NCI-H460 (cell line): Measurements from ENCODE around the gene NEDD4L. TPM values are rescaled to one million over a fixed set of nuclear protein-coding genes. Genes with fewer than 3 reads are reported as not detected.
"Not testable (repeated sequence)": the region's sequence is repeated elsewhere in the genome, so short reads cannot be mapped to it uniquely, and the experiment has no call there.

Experiments
- DNase-seq: peaks from one replicate; pipeline ENCODE4 v3.0.0-alpha.2; 2016; ENCODE audit warnings: low read depth; ENCODE audit errors: extremely low read depth
- total RNA-seq: library from RNA; depleted of rRNA; stranded (reverse); fragments of >200 nt; shearing (Covaris generic); gene quantifications from 2 replicates; pipeline ENCODE4 v1.2.3, GENCODE V29; 2014

NEDD4L gene
- total RNA-seq, 1 experiment from 2014 or later = 25.1 TPM

DNA sequence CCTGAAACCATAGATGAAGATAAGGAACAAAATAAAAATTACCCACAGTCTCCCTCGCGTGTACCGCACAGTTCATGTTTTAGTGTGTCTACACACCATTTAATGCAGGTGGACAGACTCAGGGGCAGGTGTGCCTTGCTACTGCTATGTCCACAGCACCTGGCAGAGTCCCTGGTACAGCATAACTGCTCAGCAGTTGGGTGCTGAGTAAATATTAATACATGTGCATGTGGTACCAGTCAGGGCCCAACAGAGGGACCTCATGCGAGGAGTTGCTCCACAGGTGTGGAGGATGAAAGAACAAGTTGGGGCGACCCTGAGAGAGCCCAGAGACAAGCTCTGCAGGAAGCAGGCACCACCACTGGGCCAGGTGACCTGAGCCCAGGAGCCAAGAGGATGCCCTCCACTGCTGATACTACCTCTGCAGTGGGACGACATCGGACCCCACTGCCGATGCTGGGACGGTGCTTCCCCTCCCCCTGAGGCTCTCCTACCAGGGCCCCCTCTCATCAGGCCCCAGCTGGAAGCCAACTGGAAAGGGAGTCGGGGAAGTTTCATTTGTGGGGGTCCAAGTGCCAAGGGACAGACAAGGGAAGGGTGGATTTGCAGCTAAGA is 100.8 kb downstream of the NEDD4L start:
- no peak for DNase-seq

DNA sequence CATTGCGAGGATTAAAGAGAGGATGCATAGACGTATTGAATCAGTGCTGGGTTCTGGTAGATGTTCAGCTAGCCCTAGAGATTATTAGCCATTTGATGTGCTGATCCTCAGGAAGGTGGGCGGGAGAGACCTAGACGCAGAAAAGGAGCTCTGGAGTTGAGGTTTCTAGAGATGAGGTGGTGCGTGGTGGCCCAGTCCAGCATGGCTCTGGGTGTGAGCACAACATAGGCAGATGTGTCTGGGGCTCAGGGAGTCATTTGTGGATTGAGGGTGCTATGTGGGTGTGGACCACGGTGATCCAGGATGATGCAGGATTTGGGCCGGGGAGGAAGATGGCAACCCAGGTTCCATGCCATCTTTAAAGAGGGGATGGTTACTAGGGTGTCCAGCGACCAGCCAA is 102.1 kb downstream of the NEDD4L start:
- no peak for DNase-seq

DNA sequence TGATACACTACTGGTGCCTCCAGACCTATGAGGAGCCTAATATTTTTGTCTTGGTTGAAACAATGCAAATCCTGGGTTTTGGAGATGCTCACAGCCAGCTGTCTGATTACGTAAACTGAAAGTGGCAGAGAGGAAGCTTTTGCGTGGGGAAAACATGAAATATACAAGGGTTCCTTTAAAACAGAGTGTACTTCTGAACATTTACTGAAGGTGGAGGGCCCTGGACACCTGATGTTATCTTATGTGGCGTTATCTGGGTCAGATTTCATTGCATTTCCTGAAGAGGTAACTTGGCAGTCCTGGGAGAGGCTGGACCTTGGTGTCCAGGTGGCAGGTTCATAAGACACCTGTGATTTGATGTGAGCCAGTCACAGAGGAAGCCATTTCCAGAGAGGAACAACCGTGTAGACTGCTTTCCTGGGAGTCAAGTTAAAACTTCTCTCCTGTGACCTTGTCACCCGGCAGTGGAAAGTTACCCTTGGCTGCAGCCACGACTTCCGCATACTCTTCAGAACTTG is 105.0 kb downstream of the NEDD4L start:
- DNase-seq = no peak

DNA sequence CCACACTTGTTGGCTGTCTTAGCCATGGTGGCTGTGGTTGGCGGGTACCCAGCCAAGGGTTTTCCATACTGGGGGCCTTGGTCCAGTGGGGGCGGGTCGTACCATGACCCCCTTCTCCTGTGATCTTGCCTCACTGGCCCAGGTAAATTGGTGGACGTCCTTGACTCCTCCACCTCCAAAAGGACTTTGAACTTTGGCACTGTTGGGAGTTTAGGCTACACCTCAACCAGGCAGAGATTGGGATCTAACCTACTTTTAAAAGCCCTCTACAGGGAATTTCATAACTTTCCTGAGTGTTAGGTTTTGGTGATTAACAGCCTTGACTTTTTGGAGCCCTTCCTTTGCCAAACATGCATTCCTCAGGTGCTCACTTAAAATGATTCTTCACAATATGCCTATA is 106.7 kb downstream of the NEDD4L start:
- DNase-seq = no peak

DNA sequence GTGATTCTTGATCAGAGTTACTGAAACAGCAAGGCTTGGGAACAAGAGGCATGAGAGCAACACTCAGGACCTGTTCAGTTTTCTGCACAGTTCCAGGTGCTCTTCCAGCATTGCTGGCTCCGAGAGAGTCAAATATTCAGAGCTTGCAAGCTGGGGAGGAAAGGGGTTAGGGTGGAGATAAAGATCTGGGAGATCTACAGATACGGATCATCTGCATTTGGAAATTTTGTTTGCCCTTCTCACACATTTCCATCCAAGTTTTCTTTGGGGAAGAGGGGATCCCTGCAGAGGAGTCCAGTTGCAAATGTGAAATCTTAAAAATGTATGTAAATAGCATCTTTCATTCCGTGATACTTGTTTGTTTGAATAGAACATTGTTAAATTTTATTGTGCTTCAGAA is 108.2 kb downstream of the NEDD4L start:
- no peak for DNase-seq

DNA sequence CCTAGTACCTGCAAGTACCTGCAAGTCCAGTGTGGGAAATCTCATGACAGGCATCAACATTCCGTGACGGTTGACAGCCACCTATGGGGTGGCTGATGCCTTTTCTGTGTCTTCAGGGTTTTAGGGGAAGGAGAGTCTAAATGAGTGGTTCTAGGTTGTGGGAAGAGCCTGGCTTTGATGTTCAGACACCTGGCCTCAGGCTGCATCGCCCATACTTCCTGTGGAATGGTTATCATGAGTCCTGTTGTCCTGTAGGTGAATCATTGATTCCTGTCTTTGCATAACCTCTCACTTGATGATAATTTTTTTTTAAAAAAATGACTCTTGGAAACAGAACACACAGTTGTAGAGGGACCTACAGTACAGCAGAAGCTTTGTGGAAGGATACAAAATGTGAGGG is 108.9 kb downstream of the NEDD4L start:
- DNase-seq = no peak

DNA sequence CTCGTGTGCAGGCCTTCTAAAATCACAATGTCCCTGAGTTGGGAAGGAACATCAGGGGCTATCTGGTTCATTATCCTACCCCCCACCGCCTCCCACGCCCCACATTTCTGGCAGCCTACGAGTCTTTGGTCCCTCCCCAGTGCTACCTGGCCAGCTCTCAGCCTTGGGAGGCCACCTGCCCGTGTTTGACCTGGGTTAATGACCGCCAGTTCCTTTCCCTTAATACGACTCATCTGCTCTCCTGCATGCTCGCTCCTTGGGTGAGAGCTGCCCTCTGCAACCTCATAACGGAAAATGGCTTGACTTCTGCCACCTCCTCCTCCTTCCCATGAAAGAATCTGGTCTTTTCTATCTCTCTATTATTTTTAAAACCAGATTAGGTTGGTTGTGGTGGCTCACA is 112.5 kb downstream of the NEDD4L start:
- DNase-seq = no peak

DNA sequence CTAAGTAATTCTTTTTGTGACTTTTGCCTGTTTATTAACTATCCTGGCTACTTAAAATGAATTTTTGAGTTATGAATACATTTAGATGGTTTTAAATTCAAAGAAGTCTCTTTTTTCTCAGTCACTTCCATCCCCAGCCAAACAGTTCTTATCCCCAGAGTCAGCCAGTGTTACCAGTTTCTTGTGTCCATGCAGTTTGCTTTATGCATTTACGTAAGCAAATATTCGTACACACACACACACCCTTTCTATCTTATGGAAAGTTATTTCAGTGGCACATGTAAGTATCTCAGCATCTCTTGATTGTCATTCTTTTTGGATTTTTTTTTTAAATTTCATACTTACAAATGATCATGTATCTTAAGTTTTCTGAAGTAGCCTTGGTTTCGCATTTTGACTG is 113.2 kb downstream of the NEDD4L start:
- DNase-seq = no peak

DNA sequence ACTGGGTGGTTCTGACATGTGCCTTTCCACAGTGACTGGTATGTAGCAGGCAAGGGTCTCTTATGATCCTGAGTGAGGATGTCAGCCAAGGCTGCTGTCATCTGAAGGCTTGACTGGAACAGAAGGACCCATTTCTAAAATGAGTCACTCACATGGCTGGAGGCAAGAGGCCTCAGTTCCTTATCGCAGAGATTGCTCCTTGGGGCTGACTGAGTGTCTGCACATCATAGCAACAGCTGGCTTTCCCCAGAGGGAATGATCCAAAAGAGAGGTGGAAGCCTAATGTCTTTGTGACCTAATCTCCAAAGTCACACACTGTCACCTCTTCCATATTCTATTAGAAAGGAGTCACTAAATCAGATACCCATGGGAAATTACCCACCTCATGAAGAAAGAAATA is 114.0 kb downstream of the NEDD4L start:
- no peak for DNase-seq

DNA sequence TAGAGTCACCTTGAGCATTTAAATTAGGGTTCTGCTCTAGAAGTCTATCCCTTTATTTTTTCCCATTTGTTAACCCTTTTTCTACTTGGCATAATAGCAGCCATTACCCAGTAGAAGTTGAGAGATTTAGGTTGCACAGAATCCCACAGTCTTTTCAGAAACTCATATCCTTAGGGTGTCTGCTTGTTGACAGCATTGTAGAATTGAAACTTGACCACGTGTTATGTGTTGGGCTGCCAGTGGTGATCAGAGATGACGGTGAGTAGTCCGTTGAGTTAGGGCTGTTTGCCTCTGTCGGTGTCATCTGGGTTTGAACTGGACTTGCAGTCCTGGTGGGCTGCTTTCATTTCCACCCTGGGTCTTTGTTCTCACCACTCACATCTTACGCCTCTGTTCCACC is 114.4 kb downstream of the NEDD4L start:
- no peak for DNase-seq

DNA sequence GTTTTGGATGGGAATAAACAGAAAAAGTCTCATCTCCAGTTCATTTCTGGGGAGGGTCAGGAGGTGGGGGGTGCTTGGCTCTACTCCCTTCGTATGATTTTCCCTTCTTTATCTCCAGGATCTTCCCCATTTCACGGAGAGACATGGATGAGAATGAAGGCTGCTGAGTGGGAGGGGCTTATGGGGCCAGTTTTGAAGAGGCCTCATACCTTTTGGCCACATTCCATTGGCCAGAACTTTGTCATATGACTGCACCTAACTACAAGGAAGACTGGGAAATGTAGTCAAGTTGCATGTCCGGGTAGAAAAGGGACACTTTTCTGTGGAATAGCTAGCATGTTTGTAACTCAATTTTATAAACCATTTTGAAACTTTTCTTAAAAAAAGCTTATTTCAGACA is 117.6 kb downstream of the NEDD4L start:
- DNase-seq = no peak

DNA sequence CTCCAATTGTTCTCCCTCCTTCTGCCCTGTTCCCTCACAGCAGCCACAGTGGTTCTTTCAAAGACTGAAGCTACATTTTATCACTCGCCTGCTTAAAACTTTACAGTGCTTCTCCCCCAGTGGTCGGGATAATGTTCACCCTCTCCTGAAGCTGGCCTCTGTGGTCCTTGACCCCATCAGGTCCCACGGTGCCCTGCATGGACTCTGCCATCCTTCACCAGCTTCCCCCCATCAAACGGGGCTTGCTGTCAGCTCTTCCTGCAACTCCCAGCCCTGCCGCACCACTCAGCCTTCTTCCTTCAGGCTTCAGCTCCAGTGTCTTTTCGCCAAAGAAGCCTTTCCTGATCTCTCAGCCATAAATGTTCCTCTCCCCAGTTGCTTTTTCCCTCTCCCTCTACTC is 118.1 kb downstream of the NEDD4L start:
- DNase-seq = no peak

DNA sequence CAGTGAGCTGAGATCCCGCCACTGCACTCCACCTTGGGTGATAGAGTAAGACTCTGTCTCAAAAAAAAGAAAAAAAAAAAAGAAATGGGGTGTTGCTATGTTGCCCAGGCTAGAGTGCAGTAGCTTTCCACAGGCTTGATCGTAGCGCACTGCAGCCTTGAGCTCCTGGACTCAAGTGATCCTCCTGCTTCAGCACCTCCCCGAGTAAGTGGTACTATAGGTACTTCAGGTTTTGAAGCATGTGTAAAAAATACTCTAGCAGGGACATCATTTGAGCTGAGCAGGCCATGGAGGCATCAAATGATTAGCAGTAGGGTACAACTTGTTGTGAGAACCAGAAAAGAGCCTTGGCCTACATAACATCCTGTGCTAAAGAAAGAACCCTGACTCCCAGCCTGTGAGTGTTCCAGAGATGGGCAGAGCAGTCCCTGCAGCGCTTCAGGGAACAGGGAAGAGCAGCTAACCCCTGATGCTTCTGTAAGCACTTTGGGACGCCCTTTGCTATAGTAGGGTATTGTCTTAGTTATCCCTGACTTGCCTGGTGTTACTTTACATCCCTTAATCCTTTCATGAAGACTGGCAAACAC is 119.1 kb downstream of the NEDD4L start:
- DNase-seq = no peak

DNA sequence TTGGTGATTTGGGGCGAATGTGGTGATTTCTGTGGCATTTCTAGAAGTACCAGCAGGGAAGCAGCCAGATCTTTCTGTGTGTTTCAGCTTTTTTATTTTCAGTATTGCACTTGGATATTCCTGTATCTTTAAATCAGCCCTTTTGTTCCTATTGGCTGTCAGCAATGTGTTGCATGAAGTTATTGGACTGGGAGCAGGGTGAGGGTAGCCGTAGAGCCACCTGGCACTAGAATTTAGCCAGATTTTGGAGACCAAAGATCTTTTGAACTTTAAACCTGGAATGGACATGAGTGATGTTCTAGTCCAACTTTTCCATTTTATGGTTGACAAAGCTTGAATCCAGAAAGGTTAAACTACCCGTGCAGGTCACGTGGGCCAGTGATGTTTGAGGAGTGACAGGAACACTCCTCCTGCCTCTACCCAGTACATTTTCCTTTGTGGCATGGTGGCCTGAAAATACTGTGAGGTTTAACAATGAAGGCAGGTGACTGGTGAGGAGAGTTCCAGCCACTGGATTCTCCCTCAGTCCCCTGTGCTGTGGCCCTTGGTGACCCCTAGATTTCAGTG is 122.3 kb downstream of the NEDD4L start:
- no peak for DNase-seq

DNA sequence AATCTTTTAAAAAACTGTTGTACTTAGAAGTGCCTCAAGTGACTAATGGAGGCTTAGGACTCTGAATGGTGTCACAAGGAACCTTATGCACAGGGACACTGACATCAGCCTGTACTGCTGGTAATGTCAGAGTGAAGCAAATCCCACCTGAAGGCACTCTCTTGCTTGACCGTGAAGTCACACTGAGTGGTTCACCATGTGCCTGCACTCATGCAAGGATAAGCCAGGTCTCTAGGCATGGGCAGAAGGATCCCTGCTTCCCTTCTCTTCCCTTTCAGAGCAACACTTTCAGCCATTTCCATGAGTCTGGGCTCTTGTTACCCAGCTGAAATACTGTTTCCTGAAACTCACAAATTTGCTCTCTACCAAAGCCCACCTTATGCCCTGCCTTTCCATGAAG is 123.0 kb downstream of the NEDD4L start:
- no peak for DNase-seq

DNA sequence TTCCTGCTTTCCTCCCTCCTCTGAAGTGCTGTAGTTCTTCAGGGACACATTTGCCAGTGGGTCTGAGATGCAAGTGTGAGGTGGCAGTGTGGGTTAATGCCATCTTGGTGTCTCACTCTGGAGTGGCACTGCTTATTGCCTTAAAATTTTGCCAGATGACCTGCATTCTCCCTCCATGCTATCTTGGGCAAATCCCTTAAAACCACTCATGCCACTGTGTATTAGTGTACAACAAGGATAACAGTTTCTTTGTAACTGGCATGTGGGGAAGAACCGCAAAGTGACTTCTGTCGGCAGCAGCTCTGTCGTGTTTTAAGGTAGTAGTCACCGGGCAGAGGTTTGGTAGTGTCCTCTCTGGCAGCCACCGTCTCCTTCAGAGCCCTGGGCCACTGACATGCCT is 124.2 kb downstream of the NEDD4L start:
- DNase-seq = no peak

DNA sequence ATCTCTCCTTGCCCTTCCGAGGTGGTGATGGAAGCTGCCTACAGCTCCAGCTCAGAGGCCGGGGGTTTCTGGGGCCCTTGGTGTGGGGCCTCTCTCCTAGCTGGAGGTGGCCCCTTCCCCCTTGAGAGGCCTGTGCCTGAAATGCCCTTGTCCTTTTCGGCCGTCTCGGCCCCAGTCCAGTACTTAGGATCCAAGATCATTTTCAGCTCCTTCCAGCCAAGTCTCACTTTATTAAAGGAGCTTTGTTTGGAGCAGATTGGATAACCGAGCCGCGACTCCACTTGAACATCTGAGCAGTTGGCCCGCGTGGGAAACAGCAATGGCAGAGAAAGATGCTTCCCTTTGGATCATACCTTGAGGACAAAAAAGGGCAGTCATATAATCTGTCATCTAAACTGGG is 125.0 kb downstream of the NEDD4L start:
- DNase-seq = no peak

DNA sequence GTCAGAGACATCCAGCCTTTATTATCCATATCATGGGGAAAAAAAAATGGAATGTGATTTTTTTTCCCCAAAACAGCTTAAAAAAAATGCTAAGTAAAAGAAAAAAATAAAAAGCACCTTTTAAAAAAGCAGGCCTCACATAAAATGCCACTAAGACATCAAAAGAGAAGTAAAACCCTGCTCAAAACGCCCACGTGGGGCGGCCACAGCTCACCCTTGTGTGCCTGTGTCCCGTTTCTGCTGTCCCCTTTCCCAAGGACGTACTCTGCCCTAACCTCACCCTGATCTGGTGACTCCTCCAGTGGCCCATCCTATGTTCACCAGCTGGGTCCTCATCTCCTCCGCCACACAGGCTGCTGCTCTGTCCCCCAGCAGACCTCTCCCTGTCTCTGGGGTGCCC is 125.4 kb downstream of the NEDD4L start:
- no peak for DNase-seq

DNA sequence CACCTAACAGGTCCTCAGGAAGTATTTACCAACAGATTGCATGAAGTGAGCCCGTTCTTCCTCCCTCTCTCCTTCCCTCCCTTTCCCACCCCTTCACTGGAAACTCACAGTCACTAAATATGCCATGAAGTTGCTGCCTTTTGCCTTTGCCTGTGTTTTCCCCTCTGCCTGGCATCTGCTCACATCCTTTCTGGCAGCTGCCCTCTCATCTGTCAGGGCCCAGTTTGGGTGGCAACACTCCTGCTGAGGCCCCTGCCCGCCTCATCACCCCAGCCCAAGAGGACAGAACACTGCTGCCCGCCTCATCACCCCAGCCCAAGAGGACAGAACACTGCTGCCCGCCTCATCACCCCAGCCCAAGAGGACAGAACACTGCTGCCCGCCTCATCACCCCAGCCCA is 126.0 kb downstream of the NEDD4L start:
- not testable (repeated sequence) for DNase-seq

DNA sequence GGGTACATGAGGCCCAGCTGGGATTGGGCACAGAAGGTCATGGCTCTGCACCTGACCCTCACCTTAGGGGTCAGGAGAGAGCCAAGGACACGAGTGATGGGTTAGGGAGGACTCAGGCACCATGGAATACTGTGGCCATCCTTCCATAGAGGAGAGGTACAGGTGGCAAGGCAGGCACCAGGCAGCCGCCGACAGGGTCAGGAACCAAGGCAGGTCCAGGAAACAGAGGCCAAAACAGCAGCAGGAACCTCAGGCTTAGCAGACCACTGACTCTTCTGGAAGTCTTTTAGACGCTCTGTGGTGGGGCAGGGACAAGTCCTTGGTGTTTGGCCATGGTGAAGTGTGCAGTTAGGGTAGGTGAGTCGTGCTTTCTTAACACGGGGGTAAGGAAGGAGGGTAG is 128.0 kb downstream of the NEDD4L start:
- DNase-seq = no peak

DNA sequence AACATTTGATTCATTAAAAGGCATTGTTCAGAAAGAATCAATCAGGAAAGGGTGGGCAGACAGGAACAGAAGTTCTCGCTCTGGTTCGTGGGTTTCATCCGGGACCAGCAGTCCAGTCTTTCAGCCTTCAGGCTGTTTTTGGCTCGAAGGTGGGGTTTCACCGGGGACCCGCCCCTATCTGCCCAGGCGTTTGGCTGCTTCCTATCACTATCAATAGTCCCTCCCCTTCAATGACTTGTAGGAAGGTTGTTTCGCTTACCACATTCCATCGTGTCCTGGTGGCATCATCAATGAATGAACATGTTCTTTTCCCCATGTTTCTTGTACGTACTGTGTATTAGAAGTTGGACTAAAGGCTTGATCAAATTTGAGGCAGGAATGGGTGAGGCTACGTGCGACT is 130.3 kb downstream of the NEDD4L start:
- DNase-seq = no peak

DNA sequence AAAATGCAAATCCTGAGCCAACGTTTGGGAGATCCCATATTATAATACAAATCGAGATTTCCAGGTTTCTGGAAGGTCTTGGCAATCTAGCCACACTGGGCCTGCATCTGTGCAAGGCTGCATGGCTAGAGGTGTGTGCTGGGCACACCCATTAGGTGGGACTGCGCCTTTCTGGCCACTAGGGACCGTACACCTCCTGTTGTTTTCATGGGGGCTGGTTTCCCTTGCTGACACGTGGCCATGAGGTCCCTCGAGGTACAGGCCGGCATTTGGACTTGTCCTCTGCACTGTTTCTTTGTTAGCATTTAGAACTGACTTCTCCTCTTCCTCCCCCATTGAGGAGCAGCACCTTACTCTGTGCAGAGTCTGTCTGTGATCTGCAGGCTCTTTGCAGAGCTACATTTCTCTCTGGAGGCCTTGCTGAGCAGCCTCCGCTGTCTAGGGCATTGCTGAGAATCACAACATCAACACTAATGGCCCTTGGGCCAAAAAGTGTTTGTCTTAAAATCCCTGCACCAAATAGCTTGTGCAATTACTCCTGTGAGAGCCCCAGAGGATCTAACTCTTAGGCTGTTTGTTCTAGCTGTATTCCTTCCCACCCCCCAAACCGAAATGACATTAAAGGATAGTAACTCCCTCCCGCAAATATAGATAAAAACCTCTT is 131.2 kb downstream of the NEDD4L start:
- DNase-seq = no peak
